Endothelial cell of umbilical vein (primary cell): ENCODE results near the gene KRTAP1-3. TPM values are rescaled to one million over a fixed set of nuclear protein-coding genes. Genes with fewer than 3 reads are reported as not detected.
"Not testable (repeated sequence)": the region's sequence is repeated elsewhere in the genome, so short reads cannot be mapped to it uniquely, and the experiment has no call there.

ENCODE experiments used
- BruUV-seq: library from RNA; stranded (reverse); fragments of 400-500 nt; replicated peaks from 2 replicates; lab custom pipeline; 2021; lab: Mats Ljungman, UMichigan
- CTCF ChIA-PET: fragments of 300-600, 350-600 bp; sonication (Branson Sonifier 250); formaldehyde crosslinking; loops from one replicate; lab custom pipeline; 2021; ENCODE audit warnings: antibody characterized with exemption, inconsistent platforms; lab: Charles Lee
- POLR2A ChIA-PET: fragments of 300-600, 350-600 bp; sonication (Branson Sonifier 250); formaldehyde crosslinking; loops from one replicate; lab custom pipeline; 2021; ENCODE audit warnings: antibody characterized with exemption, inconsistent platforms; lab: Charles Lee
- DNase-seq: peaks from one replicate; pipeline ENCODE4 v3.0.0-alpha.2; 2011; ENCODE audit warnings: low read depth, low spot score
- FAIRE-seq: peaks from 2 replicates; lab custom pipeline; 2011; peaks lifted over from hg19 to GRCh38; lab: Jason Lieb, UNC
- H2AFZ ChIP-seq: 2 replicates; pipeline ENCODE4 v1.6.0; 2012; ENCODE audit warnings: low read depth, low read length, control low read depth, inconsistent platforms
- H3K27ac ChIP-seq: 2 replicates; pipeline ENCODE4 v1.5.1; 2011; ENCODE audit warnings: low read depth, mild to moderate bottlenecking, control low read depth, low read length, moderate library complexity; ENCODE audit not compliant: insufficient read depth
- H3K27me3 ChIP-seq, 2 experiments: 2 replicates each; pipeline versions ENCODE4 v1.6.0 to v1.6.1; 2011; ENCODE audit warnings: low read length in 2 of 2, mixed read lengths in 1 of 2; ENCODE audit not compliant: control insufficient read depth in 2 of 2, insufficient read depth in 2 of 2
- H3K36me3 ChIP-seq, 2 experiments: 2 replicates in 1 of 2; 3 replicates in 1 of 2; pipeline ENCODE4 v1.5.1; 2011; ENCODE audit warnings: low read length in 2 of 2, mild to moderate bottlenecking in 1 of 2, moderate library complexity in 1 of 2; ENCODE audit not compliant: control insufficient read depth in 2 of 2, insufficient read depth in 2 of 2; ENCODE audit errors: extremely low read depth in 1 of 2
- H3K4me1 ChIP-seq: 3 replicates; pipeline ENCODE4 v1.5.1; 2011; ENCODE audit warnings: mild to moderate bottlenecking, low read length; ENCODE audit not compliant: control insufficient read depth, insufficient read depth; ENCODE audit errors: extremely low read depth
- H3K4me2 ChIP-seq: 2 replicates; pipeline ENCODE4 v1.6.1; 2011; ENCODE audit warnings: low read length, control low read depth, mixed read lengths; ENCODE audit not compliant: insufficient read depth
- H3K4me3 ChIP-seq, 3 experiments: fragments of 200-600 bp in 1 of 3; sonication (generic), shearing (Covaris generic) in 1 of 3; replicated peaks in 1 of 3; 2 replicates each; pipeline ENCODE4 v1.5.1; 2011 to 2016; ENCODE audit warnings: control low read depth in 3 of 3, low read length in 3 of 3, mild to moderate bottlenecking in 2 of 3, inconsistent platforms in 1 of 3, low read depth in 1 of 3, moderate library complexity in 1 of 3; ENCODE audit not compliant: insufficient read depth in 1 of 3
- H3K79me2 ChIP-seq: 2 replicates; pipeline ENCODE4 v1.6.0; 2012; ENCODE audit warnings: low read length, inconsistent platforms; ENCODE audit not compliant: control insufficient read depth, insufficient read depth
- H3K9ac ChIP-seq: replicated peaks from 2 replicates; pipeline ENCODE3; 2011; ENCODE audit warnings: low read length, control low read depth; ENCODE audit not compliant: insufficient read depth; ENCODE audit errors: extremely low read depth
- H3K9me1 ChIP-seq: replicated peaks from 3 replicates; pipeline ENCODE4 v1.6.0; 2011; ENCODE audit warnings: mild to moderate bottlenecking, low read length; ENCODE audit not compliant: control insufficient read depth, insufficient read depth; ENCODE audit errors: extremely low read depth
- H3K9me3 ChIP-seq: replicated peaks from 2 replicates; pipeline ENCODE4 v1.5.1; 2012; ENCODE audit warnings: low read length, inconsistent platforms; ENCODE audit not compliant: control insufficient read depth, insufficient read depth
- H4K20me1 ChIP-seq: replicated peaks from 2 replicates; pipeline ENCODE3; 2011; ENCODE audit warnings: mild to moderate bottlenecking, low read length; ENCODE audit not compliant: control insufficient read depth, insufficient read depth; ENCODE audit errors: extremely low read depth
- CTCF ChIP-seq, 2 donors: IDR thresholded peaks; 1 replicate in 1 of 2; 2 replicates in 1 of 2; pipeline ENCODE4 v1.5.1; 2011; ENCODE audit warnings: low read length in 2 of 2, mild to moderate bottlenecking in 2 of 2, moderate library complexity in 2 of 2, control low read depth in 1 of 2, inconsistent platforms in 1 of 2, low read depth in 1 of 2; ENCODE audit not compliant: insufficient read depth in 1 of 2; ENCODE audit errors: extremely low read depth in 1 of 2
- EZH2 ChIP-seq: IDR thresholded peaks from 2 replicates; pipeline ENCODE4 v1.6.1; 2012; ENCODE audit warnings: borderline replicate concordance, low read depth, mild to moderate bottlenecking, moderate library complexity, low read length, inconsistent platforms; ENCODE audit not compliant: severe bottlenecking
- FOS ChIP-seq: IDR thresholded peaks from 2 replicates; pipeline ENCODE4 v1.6.1; 2011; ENCODE audit warnings: mild to moderate bottlenecking, low read length, moderate library complexity, borderline replicate concordance; ENCODE audit not compliant: insufficient read depth
- GATA2 ChIP-seq: IDR thresholded peaks from 2 replicates; pipeline ENCODE4 v1.7.0; 2011; ENCODE audit warnings: low read depth, mild to moderate bottlenecking, moderate library complexity, mixed read lengths, low read length; ENCODE audit not compliant: insufficient read length, insufficient read depth
- JUN ChIP-seq: IDR thresholded peaks from 2 replicates; pipeline ENCODE4 v1.6.1; 2011; ENCODE audit warnings: borderline replicate concordance, low read depth; ENCODE audit not compliant: insufficient read length, insufficient read depth
- MAX ChIP-seq: IDR thresholded peaks from 2 replicates; pipeline ENCODE4 v1.6.1; 2011; ENCODE audit not compliant: insufficient read depth, insufficient read length
- MYC ChIP-seq: IDR thresholded peaks from one replicate; pipeline ENCODE4 v1.6.1; 2011; ENCODE audit warnings: mild to moderate bottlenecking, low read depth, low read length
- POLR2A ChIP-seq: IDR thresholded peaks from 2 replicates; pipeline ENCODE4 v1.6.1; 2012; ENCODE audit warnings: low read depth, mild to moderate bottlenecking, control low read depth, low read length
- POLR2AphosphoS5 ChIP-seq: IDR thresholded peaks from 2 replicates; pipeline ENCODE4 v1.6.1; 2012; ENCODE audit warnings: low read depth, mild to moderate bottlenecking, control low read depth, low read length, moderate library complexity; ENCODE audit not compliant: insufficient read depth
- dilution Hi-C: fragments of 300-500 bp; cut with MboI; formaldehyde crosslinking; loops from one replicate; pipeline ENCODE4 v1.15.0; 2019; ENCODE audit warnings: low sequenced_read_pairs; ENCODE audit not compliant: extremely low pct_ligation_motif_present
- intact Hi-C: fragments of 100-400 bp; cut with micrococcal nuclease; formaldehyde crosslinking; loops from one replicate; pipeline ENCODE4 v1.10.0; 2022
- polyA plus RNA-seq, 4 experiments: library from polyadenylated mRNA; depleted of rRNA in 3 of 4; stranded (reverse) in 3 of 4; unstranded in 1 of 4; fragments of >200 nt; gene quantifications; 2 replicates each; pipeline versions ENCODE4 v1.2.1 to v1.2.3, GENCODE V29; 2011 to 2012; ENCODE audit warnings: missing spikeins in 1 of 4
- total RNA-seq: library from RNA; stranded (reverse); gene quantifications from 2 replicates; pipeline ENCODE4 v1.2.3, GENCODE V29; 2021

Gene KRTAP1-3
- total and polyA plus RNA-seq, 2 donors (not counting 3 experiments of a cell fraction or from before 2014, with no cell fraction given): not detected

GRCh38 chr17:41059276-41060051 lies 24.8 kb upstream of the KRTAP1-3 start:
- CTCF ChIA-PET: interaction anchor here (1.1 kb wide), 1 partner anchor 49 kb away, joined by 3 read pairs; no protein-coding TSS in a partner anchor
- intact Hi-C loops, POLR2A ChIA-PET: not testable (repeated sequence)

GRCh38 chr17:41058741-41059140 lies 24.1 kb upstream of the KRTAP1-3 start:
- H3K4me3 ChIP-seq: no peak overlapping the region
- dilution Hi-C loops (no loop called here), intact Hi-C loops (no loop called here)
- no peaks in the 10 kb centered on the region for H3K4me1 ChIP-seq
- no peak for DNase-seq
- BruUV-seq: no TSS peak
- no peak overlapping the region for H3K27ac ChIP-seq
- no peak overlapping the region for H3K9ac ChIP-seq
- H3K79me2 ChIP-seq: no peaks in the 10 kb centered on the region
- no peak overlapping the region for H2AFZ ChIP-seq
- ChIA-PET CTCF (interaction anchor here (1.1 kb wide), 1 partner anchor 49 kb away, joined by 3 read pairs; no protein-coding TSS in a partner anchor), POLR2A (no interaction called here)
- TF ChIP-seq CTCF (IDR thresholded peaks at IDR 0.05; ENCODE audit: extremely low read depth in 1 of 2, insufficient read depth in 1 of 2, low read depth in 1 of 2, low read length in 2 of 2) (no peak), POLR2A (no peak), MAX (no peak), EZH2 (no peak), JUN (no peak), FOS (no peak), GATA2 (no peak), POLR2AphosphoS5 (no peak), MYC (no peak)
- no peaks in the 10 kb centered on the region for H3K36me3 ChIP-seq
- H3K4me2 ChIP-seq: no peak overlapping the region
- H4K20me1 ChIP-seq: no peaks in the 10 kb centered on the region
- no peaks in the 10 kb centered on the region for H3K9me3 ChIP-seq
- H3K27me3 ChIP-seq: peaks cover 6 to 12% of the 10 kb centered on the region in 2 experiments
- no peaks in the 10 kb centered on the region for H3K9me1 ChIP-seq
- no peak for FAIRE-seq

More at GRCh38 chr17:41059276-41060051, 24.8 kb upstream of the KRTAP1-3 start:
- H3K79me2 ChIP-seq, H2AFZ ChIP-seq, H3K4me3 ChIP-seq, BruUV-seq, DNase-seq, H3K4me2 ChIP-seq, H3K27ac ChIP-seq, FAIRE-seq, H3K36me3 ChIP-seq, H3K9me1 ChIP-seq, H3K9ac ChIP-seq, dilution Hi-C loops, H4K20me1 ChIP-seq, H3K9me3 ChIP-seq, H3K4me1 ChIP-seq: not testable (repeated sequence)
- H3K27me3 ChIP-seq: peaks cover 6 to 12% of the 10 kb centered on the region in 2 experiments
